ENCODE results near the gene ZHX3.

GRCh38 chr20:41335591-41335990 lies 18.1 kb upstream of the ZHX3 start:
- TF ChIP-seq CTCF (conservative IDR thresholded peaks at IDR 0.05 in 1 of 2, IDR thresholded peaks at IDR 0.05 in 1 of 2; ENCODE audit: low read depth in 1 of 2, low read length in 2 of 2) (no peak), EZH2 (IDR thresholded peaks at IDR 0.05; ENCODE audit: low read length, missing control alignments) (no peak)
